K562 (cell line): ENCODE measurements around the gene HMGXB3.

Source experiments
- ERF ChIP-seq: fragments of 450-650 bp; formaldehyde crosslinking; IDR thresholded peaks from 2 replicates; pipeline ENCODE4 v1.4.0; 2020; ENCODE audit warnings: mild to moderate bottlenecking, mixed read lengths
- HOMEZ ChIP-seq: fragments of 250-450 bp; sonication (Bioruptor Pico); IDR thresholded peaks from 2 replicates; pipeline ENCODE4 v1.4.0; 2020; ENCODE audit warnings: mild to moderate bottlenecking, moderate library complexity
- MYBL2 ChIP-seq, 2 experiments: fragments of 450-650 bp in 1 of 2; sonication (generic) in 1 of 2; formaldehyde crosslinking in 1 of 2; IDR thresholded peaks; 2 replicates each; pipeline versions ENCODE4 v1.6.1 to v1.8.1; 2017 to 2022; ENCODE audit warnings: borderline replicate concordance in 1 of 2, inconsistent platforms in 1 of 2, low read depth in 1 of 2, mild to moderate bottlenecking in 1 of 2, missing genetic modification reagents in 1 of 2, moderate library complexity in 1 of 2
- NFE2L1 ChIP-seq: fragments of 450-650 bp; IDR thresholded peaks from 2 replicates; pipeline ENCODE4 v1.6.1; 2016; ENCODE audit warnings: missing genetic modification characterization, low read depth, mild to moderate bottlenecking, missing compliant biosample characterization, moderate library complexity, borderline replicate concordance
- POLR3A ChIP-seq: IDR thresholded peaks from 2 replicates; pipeline ENCODE4 v1.6.1; 2011; ENCODE audit warnings: borderline replicate concordance, mild to moderate bottlenecking, moderate library complexity; ENCODE audit not compliant: insufficient read length, insufficient read depth; ENCODE audit errors: extremely low read depth
- SNAPC5 ChIP-seq: fragments of 250-450 bp; sonication (Bioruptor Pico); IDR thresholded peaks from 2 replicates; pipeline ENCODE4 v1.8.0; 2021; ENCODE audit warnings: moderate library complexity, mild to moderate bottlenecking, inconsistent platforms

GRCh38 chr5:150016537-150016936, 16.0 kb downstream of the HMGXB3 start:
- no peak for TF ChIP-seq ERF (CRISPR knock-in tag)
- TF ChIP-seq HOMEZ (CRISPR knock-in tag): no peak
- TF ChIP-seq SNAPC5: no peak
- no peak for TF ChIP-seq MYBL2 (IDR thresholded peaks at IDR 0.05; ENCODE audit: low read depth)
- no peak for TF ChIP-seq MYBL2 (CRISPR knock-in tag; IDR thresholded peaks at IDR 0.05; ENCODE audit: borderline replicate concordance)
- TF ChIP-seq NFE2L1 (tag): no peak
- TF ChIP-seq POLR3A: no peak
